Stimulated activated CD4-positive, alpha-beta T cell treated with anti-CD3 and anti-CD28 coated beads, Interleukin-1b, Interleukin-23, amount 100 ng/mL, for 4 hours (primary cell): ENCODE measurements around the gene ZFR2.
A peak's percentile ranks its signal among the peaks of the same experiment; 100 is the strongest.
"Not testable (repeated sequence)": the region's sequence is repeated elsewhere in the genome, so short reads cannot be mapped to it uniquely, and the experiment has no call there.

Source experiments
- DNase-seq, 2 donors: peaks; one replicate each; pipeline ENCODE4 v3.0.0-alpha.2; 2020; ENCODE audit warnings: low read depth in 2 of 2

ZFR2 gene

DNA sequence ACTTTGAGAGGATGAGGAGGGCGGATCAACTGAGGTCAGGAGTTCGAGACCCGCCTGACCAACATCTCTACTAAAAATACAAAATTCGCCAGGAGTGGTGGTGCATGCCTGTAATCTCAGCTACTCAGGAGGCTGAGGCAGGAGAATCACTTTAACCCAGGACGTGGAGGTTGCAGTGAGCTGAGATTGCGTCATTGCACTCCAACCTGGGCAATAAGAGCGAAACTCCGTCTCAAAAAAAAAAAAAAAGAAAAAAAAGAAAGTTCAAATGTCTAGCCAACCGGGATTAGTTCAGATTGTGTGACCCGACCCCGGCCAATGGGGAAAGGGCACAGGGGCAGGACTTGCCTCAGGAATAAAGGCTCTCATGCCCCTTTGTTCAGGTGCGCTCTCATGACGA, 5.9 kb upstream of the ZFR2 start:
- DNase-seq = not testable (repeated sequence)

DNA sequence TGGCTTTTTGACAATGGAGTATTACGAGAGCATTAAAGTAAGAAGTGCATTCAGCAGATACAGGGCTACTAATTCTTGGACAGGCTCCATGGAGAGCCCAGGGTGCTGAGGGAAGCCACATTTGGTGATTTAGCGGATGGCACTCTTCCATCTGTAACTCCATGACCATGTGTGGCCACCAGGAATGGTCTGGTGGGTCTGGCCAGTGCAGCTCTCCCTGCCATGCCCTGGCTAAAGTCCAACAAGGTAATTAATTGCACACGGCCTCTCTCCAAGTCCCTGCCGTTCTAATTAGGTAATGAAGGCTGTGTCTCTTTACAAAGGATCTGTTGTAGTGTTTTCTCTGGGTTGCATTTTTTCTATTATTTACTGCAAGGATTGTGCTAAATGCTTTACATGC, 4.3 kb upstream of the ZFR2 start:
- no peak for DNase-seq

DNA sequence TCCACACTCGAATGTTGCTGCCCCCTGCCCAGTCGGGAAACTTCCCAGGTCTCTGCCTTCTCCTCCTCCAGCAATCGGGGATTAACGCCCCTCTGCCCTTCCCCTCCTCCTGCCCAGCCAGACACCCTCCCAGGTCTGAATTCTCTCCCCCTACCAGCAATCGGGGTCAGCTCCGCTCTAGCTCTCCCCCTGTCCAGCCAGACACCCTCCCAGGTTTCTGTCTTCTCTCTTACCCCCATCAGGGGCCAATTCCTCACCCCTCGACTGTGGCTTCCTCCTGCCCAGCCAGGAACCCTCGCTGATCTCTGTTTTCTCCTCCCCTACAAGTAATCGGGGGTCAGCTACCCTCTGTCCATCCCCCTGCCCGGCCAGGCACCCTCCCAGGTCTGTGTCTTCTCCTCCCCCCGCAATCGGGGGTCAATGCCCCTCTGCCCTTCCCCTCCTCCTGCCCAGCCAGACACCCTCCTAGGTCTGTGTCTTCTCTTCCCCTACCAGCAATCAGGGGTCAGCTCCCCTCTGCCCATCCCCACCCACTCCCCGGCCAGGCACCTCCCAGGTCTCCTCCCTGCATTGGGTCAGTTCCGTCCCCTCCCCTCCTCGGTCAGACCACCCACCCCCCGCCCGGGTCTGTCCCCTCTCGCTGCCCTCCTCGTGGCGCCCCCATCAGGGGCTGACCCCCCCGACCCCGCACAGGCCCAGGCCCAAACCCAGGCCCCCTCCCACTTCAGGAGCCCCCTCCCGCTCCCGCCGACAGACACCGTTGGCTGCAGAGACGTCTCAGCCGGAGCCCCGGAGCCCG, 668 bp downstream of the ZFR2 start:
- DNase-seq = no peak

DNA sequence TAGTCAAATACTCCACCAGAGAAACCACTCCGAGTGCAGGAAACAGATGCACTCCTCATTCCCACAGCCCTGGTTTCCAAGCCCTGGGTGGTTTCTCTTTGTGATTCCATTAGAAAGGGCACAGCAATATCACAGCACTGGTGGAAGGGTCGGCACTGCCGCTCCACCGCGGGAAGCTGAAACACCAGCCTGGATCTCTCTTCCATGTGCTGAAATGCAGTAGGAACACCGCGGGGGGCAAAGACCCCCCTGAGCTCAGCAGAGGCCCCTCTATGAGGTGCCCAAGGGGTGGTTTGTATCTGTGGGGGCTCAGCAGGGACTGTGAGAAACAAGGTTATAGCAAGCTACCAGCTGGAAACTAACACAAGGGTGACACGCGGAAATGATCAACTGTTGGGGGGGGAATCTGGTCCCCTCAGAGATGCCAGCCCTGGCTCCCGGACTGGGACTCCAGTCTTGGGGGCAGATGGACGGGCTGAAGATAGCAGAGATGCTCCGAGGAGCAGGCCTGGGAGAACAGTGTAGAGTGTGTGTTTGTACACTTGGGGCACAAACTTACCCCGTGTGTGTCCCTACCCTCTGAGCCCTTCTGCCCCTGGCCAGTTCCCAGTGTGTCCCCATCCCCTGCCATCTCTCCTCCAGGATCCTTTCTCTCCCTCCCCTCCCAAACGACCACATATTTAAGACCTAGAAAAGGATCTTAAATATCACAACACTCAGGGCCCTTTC, 1.8 kb downstream of the ZFR2 start:
- no peak for DNase-seq

DNA sequence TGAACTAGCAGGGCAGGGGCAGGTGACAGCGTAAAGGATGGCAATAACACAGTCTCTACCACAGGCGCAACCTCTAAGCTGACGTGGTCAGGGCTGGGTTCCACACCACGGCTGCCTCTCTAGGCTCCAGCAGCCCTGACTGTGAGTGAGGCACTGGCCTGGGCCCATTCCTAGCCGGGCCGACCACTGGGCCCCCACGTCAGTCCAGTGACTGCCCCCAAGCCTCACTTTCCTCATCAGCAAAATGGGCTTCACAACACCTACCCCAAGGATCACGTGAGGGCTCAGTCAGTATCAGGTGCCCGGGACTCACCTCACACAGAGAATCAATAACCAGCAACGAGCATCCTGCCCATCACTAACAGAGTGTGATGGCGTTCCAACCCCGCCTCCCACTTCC, 5.2 kb downstream of the ZFR2 start:
- DNase-seq = no peak

DNA sequence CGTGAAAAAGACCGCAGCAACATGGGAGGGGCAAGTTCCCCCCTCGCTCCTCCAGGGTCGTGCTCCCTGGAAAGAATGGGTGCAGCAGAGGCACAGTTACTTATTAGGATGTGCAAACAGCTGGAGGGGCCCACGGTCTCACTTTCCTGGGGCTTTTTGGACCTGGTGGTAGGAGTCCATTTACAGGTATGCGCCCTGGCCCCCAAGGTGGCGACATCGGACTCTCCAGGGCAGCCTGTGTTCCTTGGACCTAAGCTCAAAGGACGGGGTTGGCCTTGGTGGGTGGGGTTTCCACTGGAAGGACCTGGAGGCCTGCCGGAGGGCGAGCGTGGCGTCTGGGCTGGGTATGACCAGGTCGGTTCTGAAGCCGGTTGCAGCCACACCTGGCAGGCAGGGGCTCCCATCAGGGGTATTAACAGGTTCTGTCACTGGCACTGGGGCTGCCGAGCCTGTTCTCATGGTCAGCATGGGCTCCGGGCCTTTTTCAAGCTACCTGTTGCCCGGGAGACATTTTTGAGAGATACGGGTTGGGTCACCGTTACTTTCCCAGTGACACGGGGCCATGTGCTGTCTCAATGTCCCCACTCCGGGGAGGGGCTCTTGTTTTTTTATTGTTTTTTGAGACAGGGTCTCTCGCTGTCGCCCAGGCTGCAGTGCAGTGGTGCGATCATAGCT, 5.9 kb downstream of the ZFR2 start:
- no peak for DNase-seq

DNA sequence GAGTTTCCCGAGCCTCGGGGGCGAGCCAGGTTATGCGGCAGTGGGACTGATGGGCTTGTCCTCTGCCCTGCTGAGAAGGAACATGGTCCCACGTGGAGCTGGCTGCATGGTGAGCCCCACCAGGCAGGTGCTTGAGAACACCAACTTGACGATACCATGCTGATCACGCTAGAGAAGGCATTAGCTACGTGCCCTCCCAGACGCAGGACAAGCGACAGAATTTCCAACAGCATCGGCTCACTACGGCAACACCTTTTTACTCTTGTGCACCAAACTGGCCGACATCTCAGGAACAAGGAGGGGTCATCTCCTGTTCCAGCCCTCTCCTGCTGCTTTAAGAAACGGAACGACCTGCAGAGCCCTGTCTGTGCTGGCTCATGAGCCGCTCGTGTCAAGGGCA, 8.3 kb downstream of the ZFR2 start:
- DNase-seq = no peak

DNA sequence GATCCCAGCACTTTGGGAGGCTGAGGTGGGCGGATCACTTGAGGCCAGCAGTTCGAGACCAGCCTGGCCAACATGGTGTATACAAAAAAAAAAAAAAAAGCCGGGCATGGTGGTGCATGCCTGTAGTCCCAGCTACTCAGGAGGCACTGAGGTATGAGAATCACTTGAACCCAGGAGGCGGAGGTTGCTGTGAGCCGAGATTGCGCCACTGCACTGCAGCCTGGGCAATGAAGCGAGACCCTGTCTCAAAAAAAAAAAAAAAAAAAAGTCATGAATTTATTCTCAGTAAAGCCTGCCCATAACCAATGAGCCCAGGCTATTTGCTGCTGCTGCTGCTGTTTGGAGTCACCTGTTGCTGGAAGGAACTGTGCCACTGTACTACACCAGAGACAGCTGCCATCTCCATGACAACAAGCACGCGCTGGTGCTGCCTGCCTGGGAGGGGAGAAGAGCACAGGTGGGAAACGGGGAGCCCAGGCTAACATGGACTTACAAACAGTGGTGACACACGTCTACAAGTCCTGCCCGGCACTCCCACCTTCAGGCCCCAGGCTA, 11.3 kb downstream of the ZFR2 start:
- DNase-seq = no peak

DNA sequence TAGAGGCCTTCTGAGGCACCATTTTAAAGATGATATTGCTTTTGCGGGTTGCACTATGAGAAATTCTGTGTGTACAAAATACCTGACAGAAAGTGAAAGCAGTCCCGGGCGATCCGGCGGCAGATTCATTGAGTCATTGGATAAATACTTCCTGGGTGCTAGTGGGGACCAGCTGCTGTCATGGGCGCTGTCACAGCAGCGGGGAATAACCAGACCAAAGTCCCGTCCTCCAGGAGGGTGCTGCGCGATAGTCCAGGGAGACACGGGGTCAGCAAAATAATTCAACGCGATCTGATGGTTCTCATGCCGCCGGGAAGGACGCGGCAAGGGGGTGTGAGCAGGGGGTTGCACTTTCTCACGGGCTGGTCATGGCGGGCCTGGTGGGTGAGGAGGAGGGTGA, 13.5 kb downstream of the ZFR2 start:
- no peak for DNase-seq

DNA sequence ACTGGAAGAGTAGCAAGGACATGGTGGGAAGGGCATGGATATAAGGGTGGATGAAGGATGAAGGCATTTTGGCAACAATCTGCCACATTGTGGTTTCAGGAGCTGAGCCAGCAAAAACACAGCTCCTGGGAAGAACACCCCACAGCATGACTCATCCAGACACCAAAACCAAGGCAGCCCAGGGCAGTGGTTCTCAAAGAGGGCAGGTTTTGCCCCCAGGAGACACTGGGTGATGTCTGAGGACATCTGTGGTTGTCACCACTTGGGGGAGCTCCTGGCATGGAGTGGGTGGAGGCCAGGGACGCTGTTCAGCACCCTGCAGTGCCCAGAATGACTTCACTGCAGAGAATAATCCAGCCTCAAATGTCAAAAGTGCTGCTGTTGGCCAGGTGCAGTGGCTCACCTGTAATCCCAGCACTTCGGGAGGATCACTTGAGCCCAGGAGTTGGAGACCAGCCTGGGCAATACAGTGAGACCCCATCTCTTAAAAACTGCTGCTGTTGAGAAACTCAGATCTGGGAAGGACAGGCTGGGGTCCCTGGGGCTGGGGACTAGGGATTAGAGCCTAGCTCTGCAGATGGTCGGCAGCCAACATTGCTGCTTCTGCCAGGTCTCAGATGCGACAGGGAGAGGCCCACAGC, 16.1 kb downstream of the ZFR2 start:
- DNase-seq = no peak

DNA sequence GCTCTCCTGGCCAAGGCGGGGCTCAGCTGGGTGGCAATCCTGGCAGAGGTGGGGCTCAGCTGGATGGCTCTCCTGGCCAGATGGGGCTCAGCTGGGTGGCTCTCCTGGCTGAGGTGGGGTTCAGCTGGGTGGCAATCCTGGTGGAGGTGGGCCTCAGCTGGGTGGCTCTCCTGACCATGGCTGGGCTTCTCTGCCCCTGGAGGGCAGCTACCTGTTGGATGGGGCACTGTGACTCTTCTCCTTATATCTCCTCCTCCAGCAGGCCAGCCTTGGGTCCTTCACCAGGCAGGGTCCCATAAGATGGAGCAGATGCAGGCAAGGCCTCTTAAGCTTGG, 16.7 kb downstream of the ZFR2 start:
- DNase-seq = no peak

DNA sequence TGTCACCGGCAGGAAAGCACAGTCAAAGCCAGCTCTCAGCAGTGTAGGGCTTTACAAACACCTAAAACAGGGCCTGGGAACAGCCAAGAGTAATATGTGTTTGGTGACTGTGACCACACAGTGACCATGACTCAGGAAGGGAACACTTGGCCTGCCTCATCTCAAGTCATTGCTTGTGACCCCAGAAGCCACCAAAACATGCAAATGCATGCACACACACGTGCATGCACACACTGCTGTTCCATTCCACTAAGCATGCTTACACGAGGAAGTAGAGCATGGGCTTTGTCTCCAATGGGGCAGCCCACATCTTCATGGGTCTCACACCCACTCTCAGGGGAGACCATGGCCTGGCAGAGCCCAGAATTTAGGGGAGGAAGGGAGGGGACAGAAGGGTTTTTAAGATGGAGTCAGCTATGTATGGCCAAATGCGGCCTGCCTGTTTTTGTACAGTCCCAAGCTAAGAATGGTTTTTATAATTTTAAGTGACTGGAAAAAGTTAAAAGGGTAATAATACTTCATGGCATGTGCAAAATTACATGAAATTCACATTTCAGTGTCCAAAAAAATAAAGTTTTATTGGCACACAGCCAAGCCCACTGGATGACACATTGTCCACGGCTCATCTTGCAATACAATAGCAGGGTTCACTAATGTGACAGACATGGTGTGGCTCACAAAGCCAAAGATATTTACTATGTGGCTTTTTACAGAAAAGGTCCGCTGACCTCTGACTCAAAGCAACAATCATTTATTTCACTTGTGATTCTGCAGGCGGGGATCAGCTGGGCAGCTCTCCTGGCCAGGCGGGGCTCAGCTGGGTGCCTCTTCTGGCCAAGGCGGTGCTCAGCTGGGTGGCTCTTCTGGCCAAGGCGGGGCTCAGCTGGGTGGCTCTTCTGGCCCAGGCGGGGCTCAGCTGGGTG, 17.3 kb downstream of the ZFR2 start:
- DNase-seq = no peak

DNA sequence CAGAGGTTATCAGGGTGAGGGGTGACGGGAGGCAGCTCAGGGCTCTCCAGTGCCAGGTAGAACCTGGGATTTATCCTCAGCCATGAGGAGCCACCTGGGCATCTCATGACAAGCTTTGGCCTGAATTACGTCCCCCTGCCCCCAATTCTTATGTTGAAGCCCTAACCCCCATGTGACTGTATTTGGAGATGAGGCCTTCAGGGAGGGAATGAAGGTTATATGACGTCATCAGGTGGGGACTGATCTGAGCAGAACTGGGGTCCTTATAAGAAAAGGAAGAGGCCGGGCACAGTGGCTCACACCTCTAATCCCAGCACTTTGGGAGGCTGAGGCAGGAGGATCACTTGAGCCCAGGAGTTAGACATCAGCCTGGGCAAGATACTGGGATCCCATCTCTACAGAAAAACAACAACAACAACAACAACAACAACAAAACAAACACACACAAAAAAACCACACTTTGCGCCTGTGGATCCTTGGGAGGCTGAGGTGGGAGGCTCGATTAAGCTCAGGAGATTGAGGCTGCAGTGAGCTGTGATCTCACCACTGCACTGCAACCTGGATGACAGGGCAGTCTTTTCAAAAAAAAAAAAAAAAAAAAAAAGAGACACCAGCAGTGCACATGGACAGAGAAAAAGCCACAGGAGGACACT, 18.4 kb downstream of the ZFR2 start:
- no peak for DNase-seq

DNA sequence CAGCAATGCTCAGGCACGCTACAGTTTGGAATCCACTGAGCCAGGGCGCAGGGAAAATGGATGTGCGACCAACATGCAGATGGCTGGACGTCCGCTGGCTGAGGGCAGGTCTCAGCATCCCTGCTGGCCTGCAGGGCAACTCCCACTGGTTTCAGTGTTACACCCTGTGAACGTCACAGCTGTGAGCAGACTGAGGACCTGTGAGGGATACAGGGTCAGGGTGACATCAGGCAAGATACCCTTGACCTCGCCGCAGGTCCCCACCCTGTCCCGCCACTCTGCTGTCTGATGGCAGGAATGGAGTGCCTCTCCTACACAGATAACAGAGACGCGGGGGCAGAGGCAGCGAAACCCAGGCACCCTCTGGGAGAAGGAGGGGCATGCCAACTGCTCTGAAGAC, 19.1 kb downstream of the ZFR2 start:
- no peak for DNase-seq

DNA sequence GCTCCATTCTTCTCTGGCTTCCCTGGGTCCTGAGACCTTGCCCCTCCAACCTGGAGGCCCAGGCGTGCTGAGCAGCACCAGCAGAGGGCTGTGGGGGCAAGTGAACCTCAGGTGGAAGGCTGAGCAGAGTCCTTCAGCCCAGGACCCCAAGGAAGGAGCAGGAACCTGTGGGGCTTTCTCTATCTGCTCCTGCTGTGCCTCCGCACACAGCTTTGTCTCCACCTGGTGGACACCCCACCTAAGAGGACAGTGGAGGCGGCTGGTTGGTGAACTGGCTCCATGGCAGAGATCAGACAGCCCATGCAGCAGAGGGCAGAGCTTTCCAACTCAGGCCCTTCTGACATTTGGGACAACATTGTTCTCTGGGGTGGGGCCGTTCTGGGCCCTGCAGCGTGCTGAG, 19.7 kb downstream of the ZFR2 start:
- peak; percentile 27 to 30 for DNase-seq

DNA sequence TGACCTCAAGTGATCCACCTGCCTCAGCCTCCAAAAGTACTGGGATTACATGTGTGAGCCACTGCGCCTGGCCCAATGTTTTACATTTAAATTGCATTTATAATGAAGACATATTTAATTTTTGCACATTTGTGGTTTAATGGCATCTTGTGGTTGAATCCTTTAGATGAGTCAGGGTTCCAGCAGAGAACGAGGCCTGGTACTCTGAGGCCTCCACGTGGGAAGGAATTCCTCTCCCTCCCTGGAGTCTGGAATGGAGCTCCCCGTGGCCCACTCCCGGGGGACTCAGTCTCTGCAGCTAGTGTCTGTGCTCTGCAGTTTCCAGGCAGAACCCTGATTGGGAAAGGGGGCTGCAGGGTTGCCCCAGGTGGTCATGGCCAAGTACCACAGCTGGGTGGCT, 24.2 kb downstream of the ZFR2 start:
- DNase-seq = no peak

DNA sequence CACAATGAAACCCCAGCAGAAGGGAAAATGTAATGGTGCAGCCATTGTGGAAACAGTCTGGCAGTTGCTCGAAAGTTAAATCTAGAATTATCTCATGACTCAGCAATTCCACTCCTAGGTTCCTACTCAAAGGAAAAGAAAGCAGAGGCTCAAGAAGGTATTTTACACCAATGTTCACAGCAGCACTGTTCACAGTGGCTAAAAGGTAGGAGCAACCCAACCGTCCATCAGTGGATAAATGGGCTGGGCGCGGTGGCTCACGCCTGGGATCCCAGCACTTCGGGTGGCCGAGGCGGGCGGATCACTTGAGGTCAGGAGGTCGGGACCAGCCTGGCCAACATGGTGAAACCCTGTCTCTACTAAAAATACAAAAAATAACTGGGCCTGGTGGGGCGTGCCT, 25.9 kb downstream of the ZFR2 start:
- DNase-seq = no peak

DNA sequence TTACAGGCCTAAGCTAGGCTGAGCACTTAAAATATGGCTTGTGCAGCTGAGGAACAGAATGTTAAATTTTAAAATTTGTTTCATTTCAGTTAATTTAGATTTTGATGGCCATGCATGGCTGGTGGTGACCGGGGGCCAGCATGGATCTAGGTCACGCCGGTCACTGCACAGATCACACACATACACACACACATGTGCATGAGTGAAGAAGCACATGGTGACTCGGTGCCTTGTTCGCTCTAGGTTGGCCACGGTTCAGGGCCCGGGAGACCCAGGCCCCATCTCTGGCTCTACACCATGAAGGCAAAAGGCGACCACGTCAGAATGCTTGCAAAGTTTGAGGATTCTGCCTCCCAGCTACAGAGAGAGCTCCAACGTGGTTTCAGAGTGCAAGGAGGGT, 28.0 kb downstream of the ZFR2 start:
- DNase-seq = no peak

DNA sequence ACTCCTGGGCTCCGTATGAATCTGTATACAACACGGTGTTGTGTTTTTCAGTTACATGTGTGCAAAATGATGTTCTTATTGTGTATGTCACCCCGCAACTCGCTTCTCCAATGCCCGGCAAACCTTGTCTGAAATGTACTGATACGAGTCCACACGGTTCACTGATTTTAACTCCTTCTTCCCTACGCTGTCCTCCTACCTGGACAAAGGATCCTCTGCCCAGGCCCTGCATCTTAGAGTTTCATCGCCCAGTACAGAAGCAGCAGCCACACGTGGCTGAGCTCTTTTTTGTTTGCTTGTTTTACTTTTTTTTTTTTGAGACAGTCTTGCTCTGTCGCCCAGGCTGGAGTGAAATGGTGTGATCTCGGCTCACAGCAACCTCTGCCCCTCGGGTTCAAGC, 28.9 kb downstream of the ZFR2 start:
- DNase-seq = no peak

DNA sequence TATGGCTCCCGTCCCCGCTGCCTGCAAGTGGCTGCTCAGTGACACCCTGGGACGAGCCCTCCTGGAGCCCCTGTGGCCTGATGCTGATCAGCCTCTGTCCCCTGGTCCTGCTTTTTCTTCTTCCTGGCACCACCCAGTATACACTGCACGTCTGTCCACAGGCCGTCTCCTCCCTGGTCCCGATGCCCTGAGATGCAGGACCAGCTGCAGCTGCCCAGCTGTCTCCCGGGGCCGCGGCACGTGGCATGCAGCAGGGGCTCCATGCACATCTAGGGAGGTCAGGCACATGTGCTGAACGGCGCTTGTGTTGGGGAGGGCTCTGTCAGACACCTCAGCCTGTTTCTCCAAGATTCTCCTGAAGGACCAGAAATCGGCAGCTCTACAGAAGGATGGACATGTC, 30.2 kb downstream of the ZFR2 start:
- no peak for DNase-seq

DNA sequence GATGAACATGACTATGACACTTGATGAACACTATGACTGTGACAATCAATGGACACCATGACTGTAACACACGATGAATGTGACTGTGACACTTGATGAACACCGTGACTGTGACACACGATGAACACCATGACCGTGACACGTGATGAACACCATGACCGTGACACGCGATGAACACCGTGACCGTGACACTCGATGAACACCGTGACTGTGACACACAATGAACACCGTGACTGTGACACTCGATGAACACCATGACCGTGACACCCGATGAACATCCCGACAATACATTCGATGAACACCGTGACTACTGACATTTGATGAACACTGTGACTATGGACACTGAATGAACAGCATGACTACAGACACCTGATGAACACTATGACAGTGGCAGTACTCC, 30.9 kb downstream of the ZFR2 start:
- DNase-seq = no peak
